Bone marrow (tissue), 2 donors: ENCODE measurements around the gene ARHGAP20.
A peak's percentile ranks its signal among the peaks of the same experiment; 100 is the strongest.

Source experiments
- DNase-seq, 2 donors: peaks; one replicate each; lab custom pipeline; 2025; lab: John Stamatoyannopoulos, UW

ARHGAP20 gene

GRCh38 chr11:110711776-110712658, at the start of gene ARHGAP20:
Gene ARHGAP20, minus strand, starts transcription at chr11:110712437. Its CDS starts 206 bp downstream, at chr11:110712231.
- DNase-seq: peak; percentile 34 to 44

DNA sequence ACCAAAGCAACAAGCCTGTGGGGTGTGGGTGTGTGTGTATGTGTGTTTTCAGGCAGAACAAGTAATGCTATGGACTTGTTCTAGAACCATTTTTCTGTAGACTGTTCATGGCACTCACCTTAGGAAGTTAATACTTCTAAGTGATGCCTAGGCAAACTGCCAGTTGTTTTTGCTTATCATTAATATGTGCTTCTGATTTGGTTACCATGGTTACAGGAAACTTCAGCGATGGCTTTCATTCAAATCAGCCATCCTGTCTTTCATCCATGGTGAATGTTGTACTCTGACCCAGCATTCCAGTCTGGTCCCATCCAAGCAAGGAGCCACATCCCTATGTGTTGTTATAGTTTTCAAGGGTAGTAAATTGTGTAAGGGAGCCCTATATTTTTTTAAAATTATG, 49.8 kb upstream of the ARHGAP20 start:
- no peak for DNase-seq

- DNase-seq: no peak
Measured at GRCh38 chr11:110761131-110761530, 48.9 kb upstream of the ARHGAP20 start.

GRCh38 chr11:110759972-110760381, 47.7 kb upstream of the ARHGAP20 start:
- no peak for DNase-seq

DNA sequence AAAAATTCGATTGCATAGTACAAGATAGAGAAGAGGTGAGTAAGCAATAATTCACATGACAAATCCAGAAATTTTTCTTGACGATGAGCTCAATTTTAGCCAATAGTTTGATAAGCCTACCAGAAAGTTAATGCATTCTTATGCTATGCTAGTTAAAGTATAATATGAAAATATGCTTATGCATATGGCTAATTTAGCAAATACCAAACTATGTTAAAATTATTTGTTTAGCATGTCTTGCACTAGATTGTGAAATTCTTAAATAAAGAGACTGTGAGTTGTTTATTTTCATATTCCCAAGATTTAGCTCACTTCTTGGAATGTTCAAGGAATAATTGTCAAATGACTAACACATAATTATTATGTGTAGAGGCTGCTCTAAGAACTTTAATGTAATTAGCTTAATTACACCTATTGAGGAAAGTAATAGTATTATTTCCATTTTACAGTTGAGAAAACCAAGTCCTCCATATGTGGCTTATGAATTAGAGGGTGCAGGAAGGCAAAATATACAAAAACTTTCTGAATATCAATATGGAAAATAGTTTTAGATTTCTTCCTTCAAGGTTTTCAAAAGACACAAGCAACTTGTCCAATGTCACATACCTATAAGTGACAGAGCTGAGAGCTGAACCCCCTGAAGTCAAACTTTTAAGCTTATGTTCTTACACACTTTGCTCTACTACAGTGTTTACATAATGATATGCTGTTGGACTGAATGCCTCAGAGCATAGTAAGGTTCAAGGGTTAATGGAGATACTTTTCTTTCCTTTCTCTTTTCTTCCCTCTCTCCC, 45.9 kb upstream of the ARHGAP20 start:
- DNase-seq: no peak

- no peak for DNase-seq
Measured at GRCh38 chr11:110757066-110757465, 44.8 kb upstream of the ARHGAP20 start.

DNA sequence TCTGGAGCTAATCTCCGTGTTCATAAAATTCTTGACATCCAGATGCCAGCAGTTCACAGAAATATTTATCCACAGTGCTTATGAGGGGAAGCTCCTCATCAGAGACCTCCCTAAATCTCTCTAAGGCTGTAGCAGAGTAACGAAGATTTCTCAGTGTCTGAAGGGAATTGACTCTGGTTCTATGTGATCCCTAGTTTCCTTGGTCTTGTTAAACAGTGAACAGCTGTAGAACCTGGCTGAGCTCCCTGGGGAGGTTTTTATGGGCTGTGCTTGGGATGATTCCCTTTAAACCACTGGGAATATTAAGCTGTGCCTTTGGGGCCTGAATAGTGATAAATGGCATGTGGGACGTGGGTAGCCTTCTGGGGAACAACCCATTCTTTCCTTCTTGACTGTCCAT, 43.7 kb upstream of the ARHGAP20 start:
- no peak for DNase-seq

DNA sequence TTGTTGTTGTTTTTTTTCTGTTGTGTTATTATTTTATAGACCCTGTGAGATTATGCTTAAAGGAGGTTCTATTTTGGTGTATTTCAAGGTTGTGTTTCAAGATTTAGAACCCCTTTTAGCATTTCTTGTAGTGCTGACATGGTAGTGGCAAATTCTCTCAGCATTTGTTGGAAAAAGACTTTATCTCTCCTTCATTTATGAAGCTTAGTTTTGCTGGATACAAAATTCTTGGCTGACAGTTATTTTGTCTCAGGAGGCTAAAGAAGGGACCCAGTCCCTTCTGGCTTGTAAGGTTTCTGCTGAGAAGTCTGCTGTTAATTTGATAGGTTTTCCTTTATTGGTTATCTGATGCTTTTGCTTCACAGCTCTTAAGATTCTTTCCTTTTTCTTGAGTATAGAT, 40.7 kb upstream of the ARHGAP20 start:
- DNase-seq: no peak

GRCh38 chr11:110750100-110750499, 37.9 kb upstream of the ARHGAP20 start:
- DNase-seq: no peak

- no peak for DNase-seq
Measured at GRCh38 chr11:110747531-110747930, 35.3 kb upstream of the ARHGAP20 start.

DNA sequence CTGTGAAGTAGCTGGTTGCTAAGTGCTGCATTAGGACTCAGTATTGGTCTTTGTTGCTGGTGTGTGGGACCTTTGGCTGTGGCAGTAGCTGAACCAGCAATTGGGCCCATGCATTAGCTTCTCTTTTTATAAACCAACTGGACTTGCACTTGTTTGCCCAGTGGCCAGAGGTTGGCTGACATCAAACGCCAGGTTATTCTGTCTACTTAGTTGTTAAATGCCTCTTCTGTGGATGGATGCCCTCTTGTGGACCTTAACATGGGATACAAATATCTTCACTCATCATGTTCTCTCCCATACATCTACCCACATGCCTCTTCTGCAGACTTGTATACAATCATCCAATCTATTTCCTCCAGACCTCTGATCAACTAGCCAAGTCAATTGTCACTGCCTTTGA, 26.4 kb upstream of the ARHGAP20 start:
- no peak for DNase-seq

GRCh38 chr11:110737593-110737992, 25.4 kb upstream of the ARHGAP20 start:
- DNase-seq: no peak

GRCh38 chr11:110736171-110736553, 23.9 kb upstream of the ARHGAP20 start:
- no peak for DNase-seq

- no peak for DNase-seq
Measured at GRCh38 chr11:110735455-110736170, 23.4 kb upstream of the ARHGAP20 start.

- no peak for DNase-seq
Measured at GRCh38 chr11:110734790-110735189, 22.6 kb upstream of the ARHGAP20 start.

GRCh38 chr11:110730773-110731172, 18.5 kb upstream of the ARHGAP20 start:
- no peak for DNase-seq

- DNase-seq: no peak
Measured at GRCh38 chr11:110728883-110729282, 16.6 kb upstream of the ARHGAP20 start.

DNA sequence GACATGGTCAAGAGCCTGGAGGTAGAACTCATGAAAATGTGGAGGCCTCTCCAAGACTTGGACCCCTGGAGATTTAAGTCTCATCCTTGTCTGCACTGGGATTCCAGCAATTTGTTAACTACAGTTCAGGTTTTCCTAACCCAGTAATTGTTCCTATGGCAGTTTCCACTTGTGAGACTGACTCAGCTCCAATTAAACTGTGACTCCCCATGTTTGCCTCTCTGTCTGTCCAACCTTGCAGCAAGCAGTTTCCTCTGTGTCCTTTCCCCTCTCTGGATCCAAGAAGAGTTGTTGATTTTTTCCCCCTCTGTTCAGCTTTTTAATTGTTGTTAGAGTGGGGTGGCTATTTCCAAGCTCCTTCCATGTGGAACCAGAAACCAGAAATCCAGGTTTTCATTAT, 16.2 kb upstream of the ARHGAP20 start:
- DNase-seq: no peak

- no peak for DNase-seq
Measured at GRCh38 chr11:110724358-110724757, 12.1 kb upstream of the ARHGAP20 start.

GRCh38 chr11:110720431-110721275, 8.4 kb upstream of the ARHGAP20 start:
- no peak for DNase-seq

DNA sequence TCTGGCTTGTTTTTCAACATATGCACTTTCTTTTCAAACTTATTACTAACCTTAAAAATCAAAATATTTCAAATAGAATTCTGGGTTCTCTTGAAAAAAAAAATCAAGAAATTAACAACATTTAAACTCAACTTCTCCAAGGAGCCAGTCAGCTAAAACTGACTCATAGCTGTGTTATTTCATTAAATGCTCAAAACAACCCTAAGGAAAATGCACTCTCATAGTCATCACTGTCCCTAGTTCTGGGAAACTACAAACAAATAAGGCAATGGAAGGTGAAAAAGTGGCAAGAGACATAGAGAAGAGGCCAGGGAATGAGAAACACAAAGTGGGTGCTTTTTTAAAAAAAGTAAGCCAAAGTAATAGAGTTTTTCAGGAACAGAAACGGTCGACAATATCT, 4.1 kb upstream of the ARHGAP20 start:
- DNase-seq: no peak

DNA sequence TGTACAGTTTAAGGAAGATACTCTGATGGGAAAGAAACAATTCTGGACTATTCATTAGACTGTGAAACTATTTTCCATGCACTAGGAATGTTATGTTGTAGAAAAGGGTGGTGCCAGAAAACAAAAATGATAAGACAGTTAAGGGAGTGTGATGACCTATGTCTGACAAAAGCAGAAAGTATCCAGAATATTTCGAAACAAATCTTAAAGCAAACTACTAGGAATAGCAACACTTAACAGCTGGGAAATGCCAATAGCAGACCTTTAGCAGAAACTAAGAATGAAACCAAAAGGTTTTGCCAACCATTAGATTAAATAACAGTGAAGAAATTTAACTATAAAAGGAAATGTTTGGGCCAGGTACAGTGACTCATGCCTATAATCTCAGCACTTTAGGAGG, 3.3 kb upstream of the ARHGAP20 start:
- no peak for DNase-seq
